Stimulated activated naive CD4-positive, alpha-beta T cell treated with Interleukin-2 at 50 U/mL for 16 hours (primary cell): Measurements from ENCODE around the gene MYO1E.
"Not testable (repeated sequence)": the region's sequence is repeated elsewhere in the genome, so short reads cannot be mapped to it uniquely, and the experiment has no call there.

Source experiments
- DNase-seq: peaks from one replicate; lab custom pipeline; 2025; lab: John Stamatoyannopoulos, UW

Gene MYO1E

DNA sequence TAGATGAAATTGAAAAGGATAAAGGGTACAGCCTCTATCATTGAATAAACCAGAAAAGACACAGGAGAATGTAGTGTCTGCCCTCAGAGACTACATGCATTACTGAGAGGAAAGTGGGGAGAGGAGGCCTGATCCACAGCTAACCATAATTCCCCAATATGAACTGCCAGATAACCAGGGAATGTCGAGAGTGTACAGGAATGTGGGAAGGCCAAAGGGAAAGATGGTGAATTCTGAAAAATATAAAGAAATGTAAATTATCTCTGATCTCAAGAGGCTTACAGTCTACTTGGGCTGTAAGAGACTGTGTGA is 22.3 kb downstream of the MYO1E start:
- DNase-seq: no peak

DNA sequence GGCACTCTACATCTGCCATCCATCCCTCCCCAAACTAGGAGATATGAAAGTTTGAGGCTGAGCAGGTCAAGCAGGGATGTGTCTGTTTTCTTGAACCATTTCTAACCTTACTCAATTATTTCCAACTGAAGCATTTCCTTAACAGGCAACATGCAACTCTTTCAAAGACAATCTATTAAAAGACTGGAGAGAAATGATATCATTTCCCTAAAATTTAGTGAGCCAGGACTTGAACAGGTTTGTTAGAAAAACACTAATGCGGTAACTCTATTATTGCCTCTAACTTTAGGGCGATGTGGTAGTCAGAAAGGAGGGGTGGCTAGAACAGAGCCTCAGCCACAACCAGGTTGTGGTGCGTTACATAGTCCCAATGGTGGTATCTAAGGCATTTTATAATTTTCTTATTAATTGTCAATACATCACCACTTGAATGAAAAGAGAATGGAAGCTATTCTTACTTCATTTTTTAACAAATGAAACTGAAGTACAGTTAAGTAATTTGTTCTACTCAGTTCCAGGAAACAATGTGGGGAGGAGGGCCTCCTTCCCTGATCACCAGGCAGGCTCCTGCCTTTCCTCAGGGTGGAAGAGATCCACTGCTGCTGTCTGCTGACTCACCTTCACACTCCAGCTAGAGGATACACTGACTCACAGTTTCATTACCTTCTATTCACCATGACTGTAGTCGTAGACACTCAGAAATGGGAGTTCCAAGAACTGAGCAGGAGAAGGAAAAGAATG is 22.8 kb downstream of the MYO1E start:
- no peak for DNase-seq

DNA sequence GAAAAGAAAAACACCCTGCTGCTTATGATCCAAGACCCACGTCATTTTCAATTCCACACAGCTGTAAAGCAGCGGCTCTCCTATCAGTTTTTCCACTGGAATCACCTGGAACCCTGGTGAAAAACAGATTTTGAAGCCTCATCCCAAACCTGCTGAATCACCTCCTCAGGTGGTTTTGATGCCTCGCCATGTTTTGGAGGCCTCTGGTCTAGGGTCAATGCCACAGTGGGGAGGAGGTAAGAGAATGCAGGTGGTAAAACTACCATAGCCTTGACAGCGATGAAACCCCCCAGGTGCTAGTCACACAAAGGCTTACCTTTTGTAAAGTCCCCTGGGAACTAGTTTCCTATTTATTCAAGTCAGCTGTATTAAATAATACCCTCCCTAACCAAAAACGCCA is 24.8 kb downstream of the MYO1E start:
- DNase-seq: no peak

DNA sequence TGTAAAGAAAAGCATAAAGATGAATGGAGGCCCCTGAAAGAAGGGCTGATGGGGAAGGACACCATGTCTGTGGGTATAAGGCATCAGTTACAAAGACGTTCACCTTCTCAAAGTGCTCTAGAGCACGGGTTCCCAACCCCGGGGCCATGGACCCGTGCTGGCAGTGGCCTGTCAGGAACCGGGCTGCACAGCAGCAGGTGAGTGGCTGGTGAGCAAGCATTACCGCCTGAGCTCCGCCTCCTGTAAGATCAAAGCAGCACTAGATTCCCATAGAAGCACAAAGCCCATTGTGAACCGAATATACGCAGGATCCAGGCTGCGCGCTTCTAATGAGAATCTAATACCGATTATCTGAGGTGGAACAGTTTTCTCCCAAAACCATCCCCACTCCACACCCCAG is 25.7 kb downstream of the MYO1E start:
- no peak for DNase-seq

DNA sequence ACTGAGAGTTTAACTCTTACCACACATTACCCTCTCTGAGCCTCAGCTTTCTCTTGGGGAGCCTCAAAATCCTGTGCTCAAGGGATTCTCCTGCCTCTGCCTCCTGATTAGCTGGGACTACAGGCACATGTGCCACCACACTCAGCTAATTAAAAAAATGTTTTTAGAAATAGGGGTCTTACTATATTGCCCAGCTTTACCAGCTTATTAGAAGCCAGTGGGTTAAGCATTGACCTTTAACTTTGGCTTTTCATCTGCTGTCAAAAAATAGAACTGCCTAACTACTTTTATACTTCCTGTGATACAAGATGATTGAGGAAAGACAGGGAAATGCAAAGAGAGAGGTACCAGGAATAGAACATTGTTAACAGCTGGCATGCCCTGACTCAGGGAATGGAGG is 27.3 kb downstream of the MYO1E start:
- DNase-seq: no peak

DNA sequence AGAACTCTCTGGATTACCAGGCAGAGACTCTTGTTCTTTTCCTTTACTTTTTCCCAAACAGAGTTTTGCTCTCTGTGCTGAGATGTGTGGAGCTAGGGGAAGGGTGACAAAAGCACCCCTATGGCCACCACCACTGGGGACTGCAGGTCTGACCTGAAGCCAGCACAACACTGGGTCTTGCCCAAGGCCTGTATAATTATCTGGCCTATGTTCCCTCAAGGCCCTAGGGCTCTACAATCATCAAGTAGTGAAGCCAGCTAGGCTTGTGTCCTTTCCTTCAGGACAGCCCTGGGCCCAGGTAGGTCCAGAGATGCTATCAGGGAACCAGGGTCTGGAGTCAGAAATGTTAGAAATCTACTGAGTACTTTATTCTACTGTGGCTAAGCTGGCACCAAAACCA is 28.4 kb downstream of the MYO1E start:
- DNase-seq: no peak

DNA sequence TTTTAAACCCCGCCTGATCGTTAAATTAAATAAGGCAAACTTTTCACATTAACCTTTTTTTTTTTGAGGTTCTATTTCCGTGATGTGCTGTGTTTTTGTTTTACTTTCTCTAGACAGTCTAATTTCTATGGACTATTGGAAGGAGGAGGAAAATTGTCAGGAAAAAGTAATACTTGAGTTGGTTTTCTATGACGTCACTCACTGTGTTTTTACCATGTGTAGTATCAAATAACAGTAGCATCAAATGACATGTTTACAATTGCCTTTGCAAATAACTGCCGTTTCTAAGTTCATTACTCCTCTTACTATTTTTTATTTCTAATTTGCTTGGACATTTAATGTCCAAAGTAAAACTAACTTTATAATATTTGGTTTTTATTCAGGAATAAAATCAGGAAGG is 32.3 kb downstream of the MYO1E start:
- DNase-seq: no peak

DNA sequence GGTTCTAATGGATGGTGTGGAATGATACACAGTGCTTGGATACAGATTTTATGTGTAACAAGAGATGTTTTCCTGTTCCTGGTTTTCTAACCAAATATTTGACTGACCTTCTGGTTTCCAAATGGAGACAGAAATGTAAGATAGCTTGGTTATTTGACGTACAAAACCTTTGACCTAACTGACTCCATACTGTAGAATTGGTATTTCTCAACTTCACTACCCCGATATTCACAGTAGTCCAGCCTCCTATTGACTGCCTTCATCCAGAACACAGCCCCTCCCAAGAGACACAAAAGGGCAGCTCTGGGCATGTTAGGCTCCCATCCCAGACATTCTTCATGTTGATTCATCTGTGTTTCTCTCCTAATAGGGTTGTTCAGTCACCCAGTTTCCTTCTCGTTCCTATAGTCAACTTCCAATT is 33.4 kb downstream of the MYO1E start:
- DNase-seq: no peak

DNA sequence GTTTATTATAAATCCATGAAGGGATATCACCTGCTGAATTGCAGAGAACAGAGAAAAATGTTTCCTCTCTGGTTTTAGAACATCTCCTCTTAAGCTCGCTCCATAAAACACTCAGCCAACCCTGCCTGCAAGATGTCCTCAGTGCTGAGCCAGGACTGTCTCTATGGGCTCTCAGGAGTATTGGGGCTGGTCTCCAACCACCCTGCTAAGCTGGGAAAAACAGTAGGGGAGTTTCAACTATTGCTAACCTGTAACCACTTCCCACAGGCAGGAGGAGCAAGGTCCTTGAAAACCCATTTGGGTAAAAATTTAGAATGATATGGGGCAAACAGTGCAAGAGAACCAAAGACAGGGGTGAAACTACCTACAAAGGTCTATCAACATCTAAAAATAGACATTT is 34.3 kb downstream of the MYO1E start:
- DNase-seq: no peak

DNA sequence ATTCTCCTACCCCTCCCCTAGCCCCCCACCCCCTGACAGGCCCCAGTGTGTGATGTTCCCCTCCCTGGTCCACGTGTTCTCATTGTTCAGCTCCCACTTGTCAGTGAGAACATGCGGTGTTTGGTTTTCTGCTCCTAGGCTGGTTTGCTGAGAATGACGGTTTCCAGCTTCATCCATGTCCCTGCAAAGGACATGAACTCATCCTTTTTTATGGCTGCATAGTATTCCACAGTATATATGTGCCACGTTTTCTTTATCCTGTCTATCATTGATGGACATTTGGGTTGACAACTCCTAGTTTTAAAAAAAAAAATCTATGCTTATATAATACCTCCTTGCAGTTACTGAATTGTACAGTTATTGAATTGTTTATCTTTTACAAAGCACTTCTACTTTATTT is 35.9 kb downstream of the MYO1E start:
- not testable (repeated sequence) for DNase-seq

DNA sequence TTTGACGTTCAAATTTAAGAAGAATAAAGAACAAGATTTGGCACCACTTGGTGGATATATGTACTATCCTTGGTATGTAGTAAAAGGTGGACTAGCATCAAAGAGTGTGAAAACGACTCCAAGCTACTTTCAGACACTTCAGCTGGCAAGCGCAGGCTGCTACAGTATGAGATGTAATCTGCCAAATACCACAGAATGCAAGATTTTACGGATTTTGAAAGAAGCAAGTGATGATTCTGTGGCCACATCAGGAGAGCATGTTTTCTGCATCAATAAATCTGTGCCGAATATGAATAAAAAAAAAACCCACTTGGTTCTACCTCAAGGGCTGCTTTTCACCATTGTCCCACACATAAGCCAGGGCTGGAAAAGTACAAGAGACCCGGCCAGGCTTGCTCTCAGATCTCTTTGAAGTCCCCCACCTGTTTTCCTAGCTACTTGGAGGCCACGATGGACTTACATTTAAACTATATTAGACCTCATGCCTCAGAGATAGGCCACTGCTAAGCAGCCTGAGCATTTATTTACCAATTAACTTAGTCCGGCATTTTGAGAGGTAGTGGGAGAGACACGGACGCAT is 37.4 kb downstream of the MYO1E start:
- no peak for DNase-seq

DNA sequence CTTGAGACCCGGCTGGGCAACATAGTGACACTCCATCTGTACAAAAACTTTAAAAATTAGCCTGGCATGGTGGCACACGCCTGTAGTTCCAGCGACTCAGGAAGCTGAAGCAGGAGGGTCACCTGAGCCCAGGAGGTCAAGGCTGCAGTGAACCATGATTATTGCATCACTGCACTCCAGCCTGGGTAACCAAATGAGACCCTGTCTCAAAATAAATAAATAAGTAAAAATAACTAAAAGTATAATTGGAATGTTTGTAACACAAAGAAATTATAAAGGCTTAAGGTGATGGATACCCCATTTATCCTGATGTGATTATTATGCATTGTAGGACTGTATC is 38.6 kb downstream of the MYO1E start:
- DNase-seq: no peak

DNA sequence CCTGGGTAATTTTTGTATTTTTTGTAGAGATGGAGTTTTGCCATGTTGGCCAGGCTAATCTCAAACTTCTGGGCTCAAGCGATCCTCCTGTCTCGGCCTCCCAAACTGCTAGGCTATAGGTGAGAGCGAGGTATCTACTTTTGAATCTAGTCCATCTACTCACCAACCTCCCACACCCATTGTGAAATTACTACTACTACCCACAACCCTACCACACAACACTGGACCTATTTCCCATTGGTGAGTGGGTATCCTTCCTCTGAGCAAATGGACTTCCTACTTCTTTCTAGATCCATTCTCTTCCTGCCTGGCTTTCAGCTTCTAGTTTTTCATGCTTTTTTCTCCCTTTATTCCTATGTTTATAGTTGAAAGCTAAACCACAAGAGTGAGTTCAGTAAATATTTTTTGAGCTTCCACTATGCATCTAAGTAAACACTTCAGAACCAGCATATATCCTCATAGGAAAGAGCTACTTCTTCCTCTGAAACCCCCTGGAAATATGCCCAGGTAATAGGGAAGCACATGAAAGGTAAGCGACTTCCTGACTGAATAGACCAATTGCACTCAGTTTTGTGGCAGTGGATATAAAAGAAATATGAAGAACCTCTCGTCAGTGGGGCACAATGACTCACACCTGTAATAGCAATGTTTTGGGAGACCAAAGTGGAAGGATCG is 39.1 kb downstream of the MYO1E start:
- DNase-seq: no peak

DNA sequence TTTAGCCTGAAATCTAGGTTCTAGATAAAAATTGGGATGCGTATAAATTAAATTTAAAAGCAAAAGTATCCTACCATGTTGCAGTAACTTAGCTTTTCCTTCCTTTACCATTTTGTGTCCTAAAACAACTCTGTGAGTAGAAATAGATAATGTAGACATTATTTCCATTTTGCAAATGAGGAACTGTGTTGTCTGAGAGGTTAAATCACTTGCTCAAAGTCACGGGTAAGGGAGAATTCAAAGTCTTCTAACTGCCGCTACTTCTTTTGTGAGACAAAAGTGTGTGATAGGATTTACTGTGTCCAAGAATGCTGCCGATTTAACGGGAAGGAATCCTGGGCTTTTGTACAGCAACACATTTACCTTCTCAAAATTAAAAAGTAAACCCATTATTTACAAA is 40.7 kb downstream of the MYO1E start:
- no peak for DNase-seq

DNA sequence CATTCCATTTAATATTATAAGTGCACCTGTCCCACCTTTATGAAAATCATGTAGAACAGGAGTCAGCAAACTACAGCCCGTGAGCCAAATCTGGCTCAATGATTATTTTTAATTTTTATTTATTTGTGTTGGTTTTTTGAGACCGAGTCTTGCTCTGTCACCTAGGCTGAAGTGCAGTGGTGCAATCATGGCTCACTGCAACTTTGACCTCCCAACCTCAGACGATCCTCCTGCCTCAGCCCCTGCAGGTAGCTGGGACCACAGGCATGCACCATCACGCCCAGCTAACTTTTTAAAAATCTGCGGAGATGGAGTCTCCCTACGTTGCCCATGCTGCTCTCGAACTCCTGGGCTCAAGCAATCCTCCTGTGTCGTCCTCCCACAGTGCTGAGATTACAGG is 42.0 kb downstream of the MYO1E start:
- no peak for DNase-seq

DNA sequence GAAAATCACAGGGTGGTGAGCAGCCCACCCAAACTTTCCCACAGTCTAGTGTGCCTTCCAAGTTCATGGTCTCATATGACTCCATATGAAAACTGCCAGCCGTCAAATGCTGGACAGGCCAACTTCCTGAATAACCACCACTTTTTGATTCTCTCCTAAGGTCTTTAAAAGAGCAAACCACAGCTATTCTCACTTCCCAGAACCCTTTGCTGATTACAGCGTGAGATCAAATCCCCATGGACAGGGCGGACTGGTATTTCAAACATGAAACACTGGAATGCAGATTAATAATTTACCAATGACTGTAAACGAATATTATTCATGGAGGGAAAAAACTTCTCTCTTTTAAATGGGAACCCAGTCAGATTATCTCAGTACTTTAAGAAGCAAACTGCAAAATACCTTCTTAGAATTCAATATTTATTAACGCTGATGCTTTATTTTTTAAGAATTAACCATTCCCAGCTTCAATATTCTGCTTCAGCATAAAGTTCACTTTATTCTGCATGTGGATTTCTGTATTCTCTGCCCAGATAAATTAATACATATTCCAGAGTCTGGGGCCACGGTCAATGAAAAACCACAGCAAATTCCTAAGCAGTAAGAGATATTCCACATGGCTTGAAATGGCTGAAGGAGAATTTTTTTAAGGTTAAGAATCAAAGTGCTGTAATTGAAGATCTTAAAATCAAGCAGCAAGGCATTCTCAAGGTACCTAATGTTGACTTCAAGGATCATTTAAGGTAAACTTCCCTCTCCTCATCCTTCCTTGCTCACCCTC is 42.9 kb downstream of the MYO1E start:
- no peak for DNase-seq

DNA sequence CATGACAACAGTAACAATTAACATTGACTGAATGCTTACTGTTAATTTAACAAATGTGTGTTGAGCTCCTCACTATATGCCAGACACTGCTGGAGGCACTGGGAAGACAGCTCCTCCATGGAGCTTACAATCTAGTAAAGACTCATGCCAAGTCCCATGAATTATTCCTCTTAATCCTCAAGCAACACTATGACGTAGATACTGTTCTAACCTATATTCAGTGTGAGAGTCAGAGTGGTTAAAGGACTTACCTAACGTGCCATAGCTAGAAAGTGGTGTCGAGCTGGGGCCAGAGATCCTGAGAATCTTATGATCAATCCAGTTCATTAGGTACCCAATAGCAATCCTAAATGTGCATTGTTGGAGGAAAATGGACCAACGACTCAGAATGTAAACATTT is 43.6 kb downstream of the MYO1E start:
- no peak for DNase-seq

DNA sequence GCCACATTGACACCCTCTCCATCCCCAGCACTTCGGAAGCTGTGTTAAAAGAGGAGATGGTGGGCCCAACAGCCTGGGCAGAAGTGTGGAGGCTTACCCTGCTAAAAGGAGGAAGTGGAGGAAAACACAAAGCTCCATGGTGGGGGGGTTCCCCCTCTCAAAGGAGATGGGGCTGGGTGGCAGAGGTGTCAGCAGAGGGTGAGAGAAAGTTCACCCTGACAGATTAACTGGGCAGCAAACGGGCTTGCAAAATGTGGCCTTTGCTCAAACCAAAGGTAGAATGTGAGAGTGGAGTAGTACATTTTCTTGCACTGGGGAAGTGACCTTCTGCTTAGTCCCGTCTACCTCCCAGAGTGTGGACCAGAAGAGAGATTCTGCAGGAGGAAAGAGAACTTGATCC is 44.7 kb downstream of the MYO1E start:
- no peak for DNase-seq

DNA sequence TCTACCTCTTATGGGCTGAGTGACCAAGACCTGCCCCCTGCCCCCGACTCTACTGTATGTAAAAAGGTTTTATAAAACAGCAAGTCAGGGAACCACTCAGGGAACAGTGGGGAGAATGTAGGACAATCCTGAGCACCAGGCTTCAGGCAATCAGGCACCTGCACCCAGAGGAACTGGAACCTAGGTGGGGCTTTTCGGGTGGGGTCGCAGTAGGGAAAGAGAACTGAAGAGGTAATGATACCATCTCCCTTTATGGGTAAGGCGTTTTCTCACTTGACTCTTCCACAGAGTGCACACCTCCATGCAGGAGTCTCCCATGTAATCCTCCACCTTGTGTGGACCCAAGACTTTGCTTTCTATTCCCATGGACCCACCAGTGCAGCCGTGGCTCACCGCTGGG is 45.8 kb downstream of the MYO1E start:
- DNase-seq: no peak

DNA sequence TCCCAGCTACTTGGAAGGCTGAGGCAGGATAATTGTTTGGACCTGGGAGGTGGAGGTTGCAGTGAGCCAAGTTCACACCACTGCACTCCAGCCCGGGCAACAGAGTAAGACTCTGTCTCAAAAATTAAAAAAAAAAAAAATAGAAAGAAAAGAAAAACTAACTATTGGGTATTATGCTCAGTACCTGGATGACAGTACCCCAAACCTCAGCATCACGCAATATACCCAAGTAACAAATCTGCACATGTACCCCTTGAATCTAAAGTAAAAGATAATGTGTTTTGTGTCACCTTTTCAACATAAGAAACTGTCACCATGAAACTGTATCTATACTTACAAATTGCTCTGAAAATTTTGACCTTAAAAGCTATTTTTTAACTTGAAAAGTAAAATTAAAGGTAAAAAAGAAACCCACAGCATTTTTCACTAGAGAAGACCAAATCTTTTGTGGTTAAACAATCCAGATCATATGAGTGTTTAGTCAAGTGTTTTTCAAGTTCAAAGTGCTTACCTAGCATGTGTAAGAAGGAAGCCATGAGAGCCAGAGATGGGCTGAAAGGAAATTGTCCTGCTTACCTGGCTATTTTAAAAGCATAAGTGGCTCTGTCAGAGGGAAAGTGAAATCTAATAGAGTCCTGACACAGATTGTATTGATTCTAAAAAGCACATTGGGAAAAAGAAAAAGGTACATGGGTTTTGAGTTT is 50.5 kb downstream of the MYO1E start:
- no peak for DNase-seq

DNA sequence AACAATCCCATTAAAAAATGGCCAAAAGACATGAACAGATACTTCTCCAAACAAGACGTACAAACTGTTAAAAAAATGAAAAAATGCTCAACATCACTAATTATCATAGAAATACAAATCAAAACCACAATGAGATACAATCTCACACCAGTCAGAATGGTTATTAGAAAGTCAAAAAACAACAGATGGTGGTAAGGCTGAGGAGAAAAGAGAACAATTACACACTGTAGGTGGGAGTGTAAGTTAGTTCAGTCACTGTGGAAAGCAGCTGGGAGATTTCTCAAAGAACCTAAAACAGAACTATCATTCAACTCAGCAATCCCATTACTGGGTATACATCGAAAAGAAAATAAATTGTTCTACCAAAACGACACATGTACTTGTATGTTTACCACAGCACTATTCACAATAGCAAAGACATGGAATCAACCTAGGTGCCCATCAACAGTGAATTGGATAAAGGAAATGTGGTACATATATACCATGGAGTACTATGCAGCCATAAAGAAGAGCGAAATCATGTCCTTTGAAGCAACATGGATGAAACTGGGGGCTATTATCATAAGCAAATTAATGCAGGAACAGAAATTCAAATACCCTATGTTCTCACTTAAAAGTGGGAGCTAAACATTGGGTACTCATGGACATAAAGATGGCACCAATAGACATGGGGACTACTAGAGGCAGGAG is 51.5 kb downstream of the MYO1E start:
- no peak for DNase-seq

DNA sequence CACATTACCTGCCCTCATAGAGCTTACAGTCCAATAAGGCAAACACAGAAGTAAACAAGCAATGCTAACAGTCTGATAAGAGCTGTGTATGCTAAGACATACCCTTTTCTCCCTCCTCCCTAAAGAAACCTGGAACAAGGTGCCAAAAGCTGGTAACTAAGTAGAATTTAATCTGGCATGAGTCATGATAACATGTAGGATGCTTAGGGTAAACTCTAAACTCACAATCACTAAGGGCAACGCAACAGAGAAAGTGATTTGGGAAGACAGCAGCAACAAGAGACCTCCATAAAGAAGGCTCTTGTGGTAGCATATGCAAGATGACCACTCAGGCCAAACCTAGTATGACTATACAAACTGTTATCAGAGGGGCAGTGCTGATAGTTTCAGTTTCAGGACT is 55.5 kb downstream of the MYO1E start:
- no peak for DNase-seq
